ENCODE measurements around the gene PAX4.

PAX4 gene

GRCh38 chr7:127618042-127618441 lies at the start of gene PAX4:
Gene PAX4 (minus strand): TSS chr7:127618142. CDS start chr7:127615928, 2,214 bp downstream.
- no peak for DNase-seq

GRCh38 chr7:127667017-127667670 lies 49.2 kb upstream of the PAX4 start:
- peak; percentile 84 for DNase-seq

GRCh38 chr7:127666602-127667001 lies 48.7 kb upstream of the PAX4 start:
- DNase-seq: no peak

GRCh38 chr7:127665922-127666321 lies 48.0 kb upstream of the PAX4 start:
- no peak for DNase-seq

- no peak for DNase-seq
Measured at GRCh38 chr7:127658970-127659630, 41.2 kb upstream of the PAX4 start.

- no peak for DNase-seq
Measured at GRCh38 chr7:127657500-127657899, 39.6 kb upstream of the PAX4 start.

GRCh38 chr7:127655720-127656119 lies 37.8 kb upstream of the PAX4 start:
- DNase-seq: no peak

GRCh38 chr7:127654404-127655394 lies 36.8 kb upstream of the PAX4 start:
- DNase-seq: no peak

GRCh38 chr7:127653396-127653795 lies 35.5 kb upstream of the PAX4 start:
- DNase-seq: no peak

- peak; percentile 48 for DNase-seq
Measured at GRCh38 chr7:127652333-127653248, 34.6 kb upstream of the PAX4 start.

GRCh38 chr7:127651556-127652332 lies 33.8 kb upstream of the PAX4 start, which contains the start of gene SND1:
Gene SND1 (plus strand): TSS chr7:127652194. CDS start chr7:127652374, 180 bp downstream.
- peak; percentile 100 for DNase-seq

- DNase-seq: no peak
Measured at GRCh38 chr7:127650847-127651555, 33.1 kb upstream of the PAX4 start.

- no peak for DNase-seq
Measured at GRCh38 chr7:127648986-127649385, 31.0 kb upstream of the PAX4 start.

GRCh38 chr7:127647636-127648035 lies 29.7 kb upstream of the PAX4 start:
- DNase-seq: no peak

- DNase-seq: no peak
Measured at GRCh38 chr7:127644484-127644883, 26.5 kb upstream of the PAX4 start.

GRCh38 chr7:127638197-127638596 lies 20.3 kb upstream of the PAX4 start:
- DNase-seq: no peak

- DNase-seq: no peak
Measured at GRCh38 chr7:127635659-127636285, 17.8 kb upstream of the PAX4 start.

- DNase-seq: peak; percentile 92
Measured at GRCh38 chr7:127632276-127632910, 14.5 kb upstream of the PAX4 start.

- no peak for DNase-seq
Measured at GRCh38 chr7:127629268-127629854, 11.4 kb upstream of the PAX4 start.

All from fibroblast of skin of right biceps (primary cell).